HFFc6 (cell line): ENCODE results near the gene FAM237B. TPM values are rescaled to one million over a fixed set of nuclear protein-coding genes. Genes with fewer than 3 reads are reported as not detected.

ENCODE experiments used
- DNase-seq: peaks from one replicate; pipeline ENCODE4 v3.0.0-alpha.2; 2018
- H3K27ac Mint-ChIP-seq: 2 replicates; pipeline ENCODE4 v1.8.0; 2020; ENCODE audit warnings: mild to moderate bottlenecking, mixed read lengths
- H3K27me3 Mint-ChIP-seq: 2 replicates; pipeline ENCODE4 v1.8.0; 2021; ENCODE audit warnings: mild to moderate bottlenecking, moderate library complexity, mixed read lengths; ENCODE audit not compliant: insufficient read depth
- H3K36me3 Mint-ChIP-seq: 2 replicates; pipeline ENCODE4 v1.8.0; 2021; ENCODE audit warnings: low read depth, mixed read lengths
- H3K4me1 Mint-ChIP-seq: 2 replicates; pipeline ENCODE4 v1.8.0; 2020; ENCODE audit warnings: low read depth, mixed read lengths
- H3K4me3 Mint-ChIP-seq: 2 replicates; pipeline ENCODE4 v1.8.0; 2020; ENCODE audit warnings: mild to moderate bottlenecking, moderate library complexity, mixed read lengths
- H3K9me3 Mint-ChIP-seq: 2 replicates; pipeline ENCODE4 v1.8.0; 2020; ENCODE audit warnings: mild to moderate bottlenecking, mixed read lengths
- total RNA-seq, 6 experiments: library from RNA; stranded (reverse); fragmentation: NEBNext Ultra II Directional; extraction: Animal tissue kit (Norgen Biotek cat#: 25700); gene quantifications; 2 replicates in 1 of 6; 3 replicates in 5 of 6; pipeline ENCODE4 v1.2.3, GENCODE V29; 2021
- TF ChIP-seq, protein P1 (sequence below): fragments of 200-600 bp; sonication (generic); IDR thresholded peaks from 2 replicates; pipeline ENCODE4 v1.5.0; 2021; ENCODE audit warnings: antibody characterized with exemption, mild to moderate bottlenecking

The FAM237B gene
- total RNA-seq, 6 experiments from 2014 or later: not detected

DNA sequence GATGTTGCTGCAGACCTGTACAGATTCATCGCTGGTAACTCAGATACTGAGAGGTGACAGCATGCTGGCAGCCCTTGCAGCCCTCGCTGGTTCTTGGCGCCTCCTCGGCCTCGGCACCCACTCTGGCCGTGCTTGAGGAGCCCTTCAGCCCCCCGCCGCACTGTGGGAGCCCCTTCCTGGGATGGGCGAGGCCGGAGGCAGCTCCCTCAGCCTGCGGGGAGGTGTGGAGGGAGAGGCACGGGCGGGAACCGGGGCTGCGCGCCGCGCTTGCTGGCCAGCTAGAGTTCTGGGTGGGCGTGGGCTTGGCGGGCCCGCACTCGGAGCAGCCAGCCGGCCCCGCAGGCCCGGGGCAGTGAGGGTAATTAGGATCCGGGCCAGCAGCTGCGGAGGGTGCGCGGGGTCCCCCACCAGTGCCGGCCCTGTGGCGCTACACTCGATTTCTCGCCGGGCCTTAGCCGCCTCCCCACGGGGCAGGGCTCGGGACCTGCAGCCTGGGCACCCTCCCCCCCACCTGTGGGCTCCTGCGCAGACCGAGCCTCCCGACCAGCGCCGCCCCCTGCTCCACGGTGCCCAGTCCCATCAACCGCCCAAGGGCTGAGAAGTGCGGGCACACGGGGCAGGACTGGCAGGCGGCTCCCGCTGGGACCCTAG lies 13.2 kb upstream of the FAM237B start:
- no peak overlapping the region for H3K27ac Mint-ChIP-seq
- H3K36me3 Mint-ChIP-seq: peaks cover 5% of the 10 kb centered on the region; the same call in 1 of the 2 replicates
- peaks cover 10% of the 10 kb centered on the region for H3K27me3 Mint-ChIP-seq
- TF ChIP-seq, protein P1, sequence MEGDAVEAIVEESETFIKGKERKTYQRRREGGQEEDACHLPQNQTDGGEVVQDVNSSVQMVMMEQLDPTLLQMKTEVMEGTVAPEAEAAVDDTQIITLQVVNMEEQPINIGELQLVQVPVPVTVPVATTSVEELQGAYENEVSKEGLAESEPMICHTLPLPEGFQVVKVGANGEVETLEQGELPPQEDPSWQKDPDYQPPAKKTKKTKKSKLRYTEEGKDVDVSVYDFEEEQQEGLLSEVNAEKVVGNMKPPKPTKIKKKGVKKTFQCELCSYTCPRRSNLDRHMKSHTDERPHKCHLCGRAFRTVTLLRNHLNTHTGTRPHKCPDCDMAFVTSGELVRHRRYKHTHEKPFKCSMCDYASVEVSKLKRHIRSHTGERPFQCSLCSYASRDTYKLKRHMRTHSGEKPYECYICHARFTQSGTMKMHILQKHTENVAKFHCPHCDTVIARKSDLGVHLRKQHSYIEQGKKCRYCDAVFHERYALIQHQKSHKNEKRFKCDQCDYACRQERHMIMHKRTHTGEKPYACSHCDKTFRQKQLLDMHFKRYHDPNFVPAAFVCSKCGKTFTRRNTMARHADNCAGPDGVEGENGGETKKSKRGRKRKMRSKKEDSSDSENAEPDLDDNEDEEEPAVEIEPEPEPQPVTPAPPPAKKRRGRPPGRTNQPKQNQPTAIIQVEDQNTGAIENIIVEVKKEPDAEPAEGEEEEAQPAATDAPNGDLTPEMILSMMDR: no peak
- peaks cover 3% of the 10 kb centered on the region; the same call in 1 of the 2 replicates for H3K9me3 Mint-ChIP-seq
- H3K4me1 Mint-ChIP-seq: peaks cover 14% of the 10 kb centered on the region
- DNase-seq: no peak
- no peak overlapping the region for H3K4me3 Mint-ChIP-seq

DNA sequence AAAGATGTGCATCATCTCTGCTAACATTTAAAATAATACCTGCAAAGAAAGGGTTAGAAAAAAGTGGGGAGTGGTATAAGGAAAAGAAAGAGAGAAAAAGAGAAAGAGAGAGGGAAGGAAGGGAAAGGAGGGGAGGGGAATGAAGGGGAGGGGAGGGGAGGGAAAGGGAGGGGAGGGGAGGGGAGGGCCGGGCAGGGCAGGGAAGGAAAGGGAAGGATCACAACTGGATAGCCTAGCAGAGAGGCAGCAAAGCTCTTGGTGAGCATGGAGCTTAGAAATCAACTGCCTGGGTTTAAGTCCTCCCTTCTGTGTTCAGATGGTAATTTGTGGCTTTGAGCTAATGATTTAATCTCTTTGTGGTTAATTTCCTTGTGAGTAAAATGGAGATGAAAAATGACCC lies 5.4 kb upstream of the FAM237B start:
- H3K4me1 Mint-ChIP-seq: peaks cover 5% of the 10 kb centered on the region; the same call in 1 of the 2 replicates
- H3K27ac Mint-ChIP-seq: no peak overlapping the region

DNA sequence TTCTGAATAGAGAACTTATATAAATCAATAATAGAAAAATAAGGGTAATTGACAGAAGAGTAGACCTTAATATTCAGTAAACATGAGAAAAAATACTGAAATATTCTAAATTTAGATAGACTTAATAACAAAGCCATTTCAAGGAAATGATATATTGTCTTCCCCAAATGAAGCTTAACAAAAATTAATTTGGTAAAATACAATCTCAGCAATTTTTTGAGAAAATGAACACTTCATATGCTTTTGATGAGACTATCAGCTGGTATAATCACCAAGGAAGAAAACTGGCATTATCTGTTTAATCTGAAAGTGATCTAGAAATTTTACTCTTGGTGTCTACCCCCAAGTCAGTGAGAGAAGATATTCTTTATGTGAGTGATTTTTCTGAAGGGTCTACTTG lies 1.7 kb upstream of the FAM237B start:
- Mint-ChIP-seq H3K4me3 (no peak overlapping the region), H3K36me3 (0 out of 2 replicates have a peak, but pooled peaks cover 5% of the 10 kb centered on the region), H3K27ac (no peak overlapping the region), H3K4me1 (peaks cover 17% of the 10 kb centered on the region), H3K27me3 (peaks cover 20% of the 10 kb centered on the region), H3K9me3 (no peaks in the 10 kb centered on the region)
- DNase-seq: no peak
- TF ChIP-seq, protein P1: no peak

More for the DNA sequence above, 5.4 kb upstream of the FAM237B start:
- 0 out of 2 replicates have a peak, but pooled peaks cover 5% of the 10 kb centered on the region for H3K36me3 Mint-ChIP-seq
- H3K9me3 Mint-ChIP-seq: no peaks in the 10 kb centered on the region
- no peak overlapping the region for H3K4me3 Mint-ChIP-seq
- TF ChIP-seq, protein P1: no peak
- peaks cover 6% of the 10 kb centered on the region for H3K27me3 Mint-ChIP-seq
- DNase-seq: no peak

DNA sequence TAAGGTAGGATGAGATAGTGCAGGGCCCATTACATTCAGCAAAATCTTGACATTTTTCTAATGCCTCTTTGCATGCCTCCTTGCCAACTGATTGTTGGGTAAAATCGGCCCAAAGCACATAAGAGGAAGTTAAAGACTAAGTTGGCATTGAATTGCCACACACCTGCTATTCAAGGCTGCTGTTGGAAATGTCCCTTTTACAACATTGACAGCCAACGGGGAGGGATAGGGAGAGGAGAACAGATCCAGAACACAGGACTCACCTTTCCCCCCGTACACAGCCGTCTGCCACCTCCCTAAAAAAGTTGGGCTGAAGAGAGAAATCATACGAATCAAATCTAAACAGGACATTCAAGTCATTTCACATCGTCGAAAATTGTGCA lies 695 bp downstream of the FAM237B start:
- TF ChIP-seq, protein P1: no peak
- H3K27ac Mint-ChIP-seq: no peak overlapping the region; the same call in 1 of the 2 replicates
- H3K27me3 Mint-ChIP-seq: peaks cover 20% of the 10 kb centered on the region
- H3K9me3 Mint-ChIP-seq: no peaks in the 10 kb centered on the region
- no peak for DNase-seq
- peak overlapping the region; percentile 77 for H3K4me3 Mint-ChIP-seq
- 0 out of 2 replicates have a peak, but pooled peaks cover 5% of the 10 kb centered on the region for H3K36me3 Mint-ChIP-seq
- H3K4me1 Mint-ChIP-seq: peaks cover 26% of the 10 kb centered on the region

DNA sequence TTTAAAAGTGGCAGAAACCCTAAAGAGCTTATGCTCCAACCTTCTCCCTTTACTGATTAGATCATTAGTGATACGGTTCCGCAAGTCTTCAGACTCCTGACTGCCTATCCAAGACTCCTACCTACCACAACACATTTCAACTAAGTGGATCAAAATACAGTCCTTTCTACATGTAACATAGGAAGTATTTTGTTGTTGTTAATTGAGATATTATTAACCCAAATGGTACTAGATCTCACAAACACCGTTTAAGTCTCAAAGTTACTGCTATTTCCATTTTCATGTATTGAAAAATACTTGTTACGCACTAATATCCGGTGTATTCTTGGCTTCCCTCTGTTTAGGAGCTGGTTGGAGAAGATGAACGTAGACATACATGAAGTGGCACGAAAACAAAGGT lies 1.1 kb downstream of the FAM237B start:
- DNase-seq: no peak
- Mint-ChIP-seq H3K27me3 (peaks cover 20% of the 10 kb centered on the region), H3K9me3 (no peaks in the 10 kb centered on the region), H3K4me1 (peaks cover 26% of the 10 kb centered on the region), H3K4me3 (peak overlapping the region; percentile 77), H3K36me3 (0 out of 2 replicates have a peak, but pooled peaks cover 5% of the 10 kb centered on the region), H3K27ac (no peak overlapping the region; the same call in 1 of the 2 replicates)
- TF ChIP-seq, protein P1: no peak
